ENCODE results near the gene BMP6. TPM values are rescaled to one million over a fixed set of nuclear protein-coding genes. Genes with fewer than 3 reads are reported as not detected.

BMP6 gene
- total RNA-seq, 1 experiment from 2014 or later, result 2.1 TPM

DNA sequence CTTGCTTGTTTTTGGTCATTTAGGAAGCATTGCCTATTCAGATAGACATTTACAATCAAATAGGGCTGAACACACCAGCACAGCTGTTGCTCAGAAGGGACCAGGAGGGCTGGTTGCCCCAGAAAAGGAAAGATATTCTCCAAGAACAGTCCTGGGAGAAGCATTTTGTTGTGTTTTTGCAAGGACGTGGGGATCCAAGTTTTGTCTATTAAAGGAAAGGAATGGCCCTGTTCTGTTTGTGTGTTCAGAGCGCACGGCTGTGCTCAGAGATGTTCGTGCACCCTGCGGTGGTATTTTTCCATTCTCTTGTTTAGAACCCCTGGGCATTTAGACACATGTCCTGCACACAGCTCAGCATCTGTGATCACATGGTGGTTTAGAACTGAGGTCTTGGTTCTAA, 102.2 kb downstream of the BMP6 start:
- no peak for DNase-seq (ENCODE audit: low spot score)

DNA sequence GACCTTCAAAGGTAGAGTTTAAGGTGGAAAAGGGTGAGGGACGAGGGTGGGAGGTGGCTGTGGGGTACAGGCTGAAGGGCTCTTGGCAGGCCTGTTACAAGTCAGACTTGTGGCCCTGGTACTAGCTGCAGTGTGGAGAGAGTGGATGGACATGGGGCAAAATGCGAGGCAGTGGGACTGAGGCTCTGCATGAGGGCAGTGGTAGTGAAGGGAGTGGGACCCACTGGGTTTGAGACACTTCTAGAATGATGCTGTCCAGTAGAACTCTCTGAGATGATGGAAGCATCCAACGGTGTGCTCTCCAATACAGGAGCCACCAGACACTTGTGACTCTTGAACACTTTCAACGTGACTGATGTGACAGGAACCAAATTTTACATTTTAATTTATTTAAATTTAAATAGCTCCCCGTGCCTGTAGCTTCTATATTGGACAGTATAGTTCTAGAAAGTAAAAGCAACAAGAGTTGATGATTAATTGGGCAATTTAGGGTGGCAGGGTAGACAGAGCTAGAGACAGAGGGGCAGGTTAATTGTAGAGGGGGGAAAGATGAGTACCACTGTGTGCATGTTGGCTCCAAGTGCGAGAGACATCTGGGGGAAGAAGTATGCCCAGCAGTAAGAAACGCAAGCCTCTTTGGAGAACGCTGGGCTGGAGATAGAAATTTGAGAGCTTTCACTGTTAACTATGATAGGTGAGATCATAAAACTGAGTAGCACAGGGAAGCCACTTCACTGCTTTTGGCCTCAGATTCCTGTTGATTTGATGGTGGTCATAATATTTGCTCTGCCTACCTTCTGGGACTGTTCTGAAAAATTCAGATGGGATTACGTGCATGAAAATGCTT, 107.2 kb downstream of the BMP6 start:
- DNase-seq (ENCODE audit: low spot score), result no peak

DNA sequence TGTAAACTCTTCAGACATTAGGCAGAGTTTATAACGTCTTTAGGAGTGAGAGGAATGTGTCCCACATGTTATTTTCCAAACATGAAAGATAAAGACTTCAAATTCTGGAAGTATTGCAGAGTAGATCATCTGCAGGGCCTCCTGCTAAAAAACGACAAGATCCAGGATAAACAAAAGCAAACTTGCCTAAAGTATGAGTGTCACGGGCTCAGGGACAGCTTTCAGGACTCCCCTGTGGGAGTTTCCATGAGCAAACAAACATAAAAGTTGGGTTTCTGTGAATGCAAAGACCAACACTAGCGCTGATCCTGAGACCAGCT, 107.8 kb downstream of the BMP6 start:
- DNase-seq (ENCODE audit: low spot score), result no peak

DNA sequence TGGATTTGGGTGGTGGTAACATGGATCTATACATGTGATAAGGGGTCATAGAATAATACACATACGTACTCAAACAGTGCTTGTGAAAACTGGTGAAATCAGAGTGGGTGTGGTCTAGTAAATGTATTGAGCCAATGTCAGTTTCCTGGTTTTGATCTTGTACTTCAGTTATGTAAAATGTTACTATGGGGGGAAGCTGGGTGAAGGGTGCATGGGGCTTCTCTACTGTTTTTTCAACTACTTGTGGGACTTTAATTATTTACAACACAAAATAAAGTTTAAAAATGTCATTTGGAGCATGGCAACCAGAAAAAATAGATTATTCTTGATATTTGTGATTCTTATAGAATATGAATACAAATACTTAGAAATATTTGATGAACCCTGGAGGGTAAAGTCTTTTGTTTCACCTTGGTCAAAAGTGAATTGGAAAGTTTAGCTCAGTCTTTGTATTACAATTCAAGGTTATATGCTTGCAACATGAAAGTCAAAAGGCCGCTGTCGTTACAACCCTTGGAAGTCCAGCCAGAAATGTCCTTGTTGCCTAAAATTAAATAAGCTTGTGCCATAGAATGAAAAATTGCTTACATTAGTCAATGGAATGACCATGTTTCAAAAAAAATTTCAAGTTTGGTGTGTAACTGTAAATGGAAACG, 110.6 kb downstream of the BMP6 start:
- no peak for DNase-seq (ENCODE audit: low spot score)

DNA sequence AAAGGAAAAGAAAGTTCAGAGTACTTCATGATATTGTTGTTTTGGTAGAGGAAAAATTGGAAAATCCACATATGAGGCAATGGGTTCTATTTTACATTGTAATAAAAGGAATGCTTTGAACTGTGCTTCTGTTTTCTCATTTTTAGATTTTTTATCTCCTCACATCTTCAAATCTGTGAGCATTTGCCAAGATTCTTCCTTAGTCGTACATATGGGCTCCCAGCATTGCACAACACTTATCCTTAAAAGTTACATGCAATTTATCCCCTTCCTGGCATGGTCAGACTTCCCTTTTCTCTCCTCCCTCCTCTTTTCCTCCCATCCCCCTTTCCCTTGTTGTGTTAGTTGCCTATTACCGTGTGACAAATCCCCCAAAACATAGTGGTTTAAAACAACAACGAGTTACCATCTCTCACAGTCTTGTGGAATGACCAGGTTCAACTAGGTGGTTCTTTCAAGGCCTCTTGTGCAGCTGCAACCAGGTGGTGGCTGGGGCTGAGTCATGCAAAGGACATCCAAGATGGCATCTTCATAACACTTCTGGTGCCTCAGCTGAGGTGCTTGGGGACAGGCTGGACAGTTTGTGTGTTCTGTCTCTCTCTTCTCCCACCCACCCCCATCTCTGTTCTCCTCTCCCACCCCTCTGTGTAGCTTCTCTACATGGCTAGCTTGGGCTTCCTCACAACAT, 116.0 kb downstream of the BMP6 start:
- DNase-seq (ENCODE audit: low spot score), result no peak

DNA sequence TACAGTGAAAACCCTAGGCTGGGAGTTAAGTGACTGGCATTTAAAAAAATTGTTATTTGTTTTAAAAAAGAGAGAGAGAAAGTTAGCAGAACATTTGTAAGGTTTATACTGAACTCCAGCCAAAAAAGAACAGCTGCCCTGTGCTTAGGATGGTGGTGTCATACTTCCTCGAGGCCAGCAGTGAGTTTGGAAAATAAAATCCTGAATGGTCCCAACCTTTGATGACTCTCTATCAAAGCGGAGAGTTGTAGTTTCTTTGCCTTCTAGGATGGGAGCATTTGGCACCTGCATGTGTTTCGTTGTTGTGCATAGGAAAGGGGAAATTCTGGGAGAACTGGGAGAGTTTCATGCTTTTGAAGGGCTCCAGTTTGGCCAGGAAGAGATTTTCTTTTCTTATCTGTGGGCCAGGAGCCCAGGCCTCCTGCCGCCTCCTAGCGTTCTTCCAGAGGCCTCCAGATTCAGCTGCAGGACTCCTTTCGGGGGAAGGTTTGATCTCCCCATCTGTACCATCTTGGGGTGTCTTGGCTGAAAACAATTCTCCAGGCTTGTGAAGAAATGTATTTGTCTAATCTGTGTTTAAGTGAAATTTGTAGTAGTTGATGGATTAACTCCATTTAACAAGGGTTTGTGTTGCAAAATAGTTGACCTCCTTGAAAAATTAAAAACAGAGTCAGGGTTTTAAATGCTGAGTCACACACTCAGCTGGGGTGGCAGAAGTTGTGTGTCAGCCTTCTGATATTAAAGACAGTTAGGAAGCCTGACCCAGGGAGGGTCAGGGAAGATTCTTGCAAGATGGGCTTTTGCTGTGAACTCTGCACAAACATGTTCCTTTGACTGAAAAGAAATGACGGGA, 121.3 kb downstream of the BMP6 start:
- DNase-seq (ENCODE audit: low spot score), result no peak

DNA sequence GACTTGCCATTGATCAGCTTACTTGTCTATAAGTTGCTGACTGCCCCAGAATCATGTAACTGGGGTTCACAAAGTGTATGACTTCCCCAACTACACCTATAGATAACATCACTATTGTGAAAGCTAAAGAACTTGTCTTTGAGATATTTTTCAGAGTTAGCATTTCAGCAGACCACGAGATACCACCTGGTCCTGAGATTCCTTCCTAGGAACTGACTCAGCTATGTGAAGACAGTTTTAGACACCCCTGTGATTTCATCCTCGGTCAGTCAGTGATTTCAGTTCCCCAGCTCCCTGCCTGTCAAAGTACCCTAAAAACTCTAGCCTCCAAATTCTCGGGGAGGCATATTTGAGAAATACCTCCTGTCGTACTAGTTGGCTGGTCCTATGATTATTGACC, 122.3 kb downstream of the BMP6 start:
- DNase-seq (ENCODE audit: low spot score), result no peak

DNA sequence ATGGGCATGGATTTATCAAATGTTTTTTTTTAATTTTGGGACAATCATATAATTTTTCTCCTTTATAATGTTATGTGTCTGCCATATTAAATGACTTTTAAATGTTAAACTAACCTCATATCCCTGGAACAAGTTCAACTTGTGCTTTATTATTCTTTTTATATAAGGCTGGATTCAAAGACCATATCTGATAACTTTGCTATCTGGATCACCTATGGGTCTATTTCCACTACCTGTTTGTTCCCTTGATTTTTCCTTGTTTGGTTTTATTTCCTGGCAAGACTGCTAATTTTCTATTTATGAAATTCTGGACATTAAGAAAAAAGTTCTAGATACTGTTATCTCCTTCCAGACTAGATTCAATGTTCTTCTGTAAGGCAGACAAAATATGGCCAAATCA, 125.9 kb downstream of the BMP6 start:
- no peak for DNase-seq (ENCODE audit: low spot score)

DNA sequence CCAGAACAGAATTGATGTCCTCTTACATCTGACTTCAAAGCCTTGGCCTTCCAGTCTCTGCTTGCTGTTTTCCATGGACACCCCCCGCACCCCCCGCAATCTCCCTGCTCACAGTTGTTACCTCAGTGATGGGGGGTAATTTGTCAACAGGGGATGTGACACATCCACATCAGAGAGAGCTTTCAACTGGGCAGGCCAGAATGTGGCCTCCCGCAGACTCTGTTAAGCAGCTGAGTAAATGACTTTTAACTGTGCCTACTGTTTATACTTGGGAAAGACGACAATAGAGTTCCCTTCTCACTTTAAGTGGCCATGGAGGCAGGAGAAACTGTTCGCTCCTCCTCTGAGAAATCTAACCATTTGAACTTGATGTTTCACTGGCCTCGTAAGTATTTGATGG, 133.7 kb downstream of the BMP6 start:
- DNase-seq (ENCODE audit: low spot score), result no peak

DNA sequence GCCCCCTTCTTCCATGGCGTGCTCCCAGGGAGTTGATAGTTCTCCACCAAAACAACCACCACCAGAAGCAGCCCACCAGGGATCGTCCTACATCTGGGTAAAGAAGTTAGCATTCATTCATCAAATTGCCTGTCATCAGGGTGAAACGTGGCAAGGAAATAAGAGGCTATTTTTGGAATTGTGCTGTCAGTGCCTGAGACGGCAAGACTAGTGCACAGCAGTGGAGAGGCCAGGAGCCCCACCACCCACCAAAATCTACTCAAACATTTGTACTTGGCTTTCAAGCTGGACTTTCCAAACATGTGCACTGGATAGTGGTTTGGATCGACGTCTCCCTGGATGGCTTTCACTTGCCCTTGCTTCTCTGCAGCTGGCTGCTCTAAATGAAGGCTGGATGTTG, 139.9 kb downstream of the BMP6 start:
- DNase-seq (ENCODE audit: low spot score), result no peak

DNA sequence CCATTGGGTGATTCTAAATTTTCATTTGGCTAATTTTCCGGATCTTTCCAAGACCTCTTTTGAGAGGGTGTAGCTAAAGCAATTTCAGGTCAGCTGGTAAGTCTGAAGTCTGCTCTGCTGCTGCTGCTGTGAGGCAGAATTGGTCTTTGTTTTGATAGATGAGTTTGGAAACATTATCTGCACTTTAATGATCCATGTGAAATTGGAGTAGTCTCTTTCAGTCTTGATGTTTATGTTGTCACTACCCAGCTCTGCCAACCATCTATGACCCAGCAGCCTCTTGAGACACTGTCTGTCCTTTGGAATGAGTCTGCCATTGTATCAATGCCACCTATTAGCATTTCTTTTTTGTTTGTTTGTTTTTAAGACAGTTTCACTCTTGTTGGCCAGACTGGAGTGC, 140.6 kb downstream of the BMP6 start:
- DNase-seq (ENCODE audit: low spot score), result no peak

DNA sequence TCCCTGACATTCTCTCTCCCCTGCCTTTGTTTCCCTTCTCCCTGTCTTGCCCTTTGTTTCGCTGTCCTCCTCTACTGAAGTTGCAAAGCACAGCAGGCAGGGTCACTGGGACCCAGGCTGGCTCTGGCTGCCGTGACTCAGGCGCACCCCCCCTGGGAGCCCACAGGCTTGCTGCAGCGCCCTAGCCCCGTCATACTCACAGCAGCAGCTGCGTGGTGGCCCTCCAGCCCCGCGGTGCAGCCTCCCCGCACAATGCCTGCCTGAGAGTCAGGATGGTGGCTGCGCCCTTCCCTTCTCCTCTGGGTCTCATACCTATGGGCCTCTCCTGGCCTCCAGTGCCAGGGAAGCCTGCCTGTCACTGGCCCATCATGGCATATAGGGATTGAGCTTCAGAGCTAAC, 143.0 kb downstream of the BMP6 start:
- no peak for DNase-seq (ENCODE audit: low spot score)

DNA sequence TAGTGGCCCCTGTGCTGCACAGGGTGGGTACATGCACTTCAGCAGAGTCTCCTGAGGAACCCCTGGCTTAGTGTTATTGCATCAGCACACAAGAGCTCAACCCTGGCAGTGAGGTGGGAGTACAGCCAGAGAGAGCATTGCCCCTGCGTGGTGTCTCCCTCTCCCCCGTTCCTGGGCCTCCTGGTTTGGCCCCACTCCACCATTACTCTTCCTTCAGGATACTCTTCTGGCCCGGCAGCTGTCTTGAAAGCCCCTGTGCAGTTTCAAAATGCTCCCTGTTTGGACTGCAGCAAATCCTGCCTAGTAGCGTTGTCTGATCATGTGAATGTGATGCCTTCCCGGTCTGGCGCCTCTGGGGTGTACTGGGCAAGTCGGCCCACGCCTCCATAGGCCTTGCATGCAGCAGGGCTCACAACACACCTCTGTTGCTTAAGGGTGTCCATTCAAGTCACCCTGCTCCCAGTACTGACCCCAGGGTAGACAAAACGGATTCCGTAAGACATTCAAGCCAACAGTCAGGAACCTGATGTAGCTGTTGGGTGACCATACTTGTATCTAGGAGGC, 152.6 kb downstream of the BMP6 start:
- DNase-seq (ENCODE audit: low spot score), result no peak

DNA sequence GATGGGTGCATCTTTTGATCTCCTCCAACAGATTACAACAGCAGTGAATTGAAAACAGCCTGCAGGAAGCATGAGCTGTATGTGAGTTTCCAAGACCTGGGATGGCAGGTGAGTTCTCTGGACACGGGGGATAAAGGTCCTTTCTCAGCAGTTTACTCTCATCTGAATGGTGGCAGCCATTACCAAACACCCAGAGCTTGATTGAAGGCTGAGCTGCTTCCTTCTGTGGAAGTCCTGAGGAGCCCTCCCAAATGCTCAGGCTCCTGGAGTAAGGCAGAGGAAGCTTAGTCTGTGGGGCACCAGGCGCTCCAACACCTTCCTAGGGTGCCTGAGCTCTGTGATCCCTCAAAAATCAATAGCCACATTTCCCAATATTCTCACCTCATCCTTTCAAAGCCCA, 153.1 kb downstream of the BMP6 start:
- DNase-seq (ENCODE audit: low spot score), result no peak

DNA sequence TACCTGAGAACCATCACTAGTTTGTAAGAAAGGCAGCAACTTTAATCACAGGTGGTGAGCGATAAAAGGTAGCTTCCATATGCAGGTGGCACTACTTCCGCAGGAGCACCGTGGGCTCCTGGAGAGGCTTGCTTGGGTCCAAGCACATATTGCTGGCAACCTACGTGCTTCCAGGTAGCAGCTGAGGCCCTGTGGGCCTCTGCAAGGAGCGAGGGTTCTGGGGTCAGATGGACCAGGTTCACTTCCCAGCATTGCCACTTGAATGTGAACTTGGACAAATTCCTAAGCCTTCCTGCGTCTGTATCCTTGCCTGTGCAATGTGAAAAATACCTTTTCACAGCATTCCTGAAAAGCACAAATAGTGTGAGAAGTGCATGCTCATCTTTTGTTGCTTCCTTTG, 153.7 kb downstream of the BMP6 start:
- no peak for DNase-seq (ENCODE audit: low spot score)

DNA sequence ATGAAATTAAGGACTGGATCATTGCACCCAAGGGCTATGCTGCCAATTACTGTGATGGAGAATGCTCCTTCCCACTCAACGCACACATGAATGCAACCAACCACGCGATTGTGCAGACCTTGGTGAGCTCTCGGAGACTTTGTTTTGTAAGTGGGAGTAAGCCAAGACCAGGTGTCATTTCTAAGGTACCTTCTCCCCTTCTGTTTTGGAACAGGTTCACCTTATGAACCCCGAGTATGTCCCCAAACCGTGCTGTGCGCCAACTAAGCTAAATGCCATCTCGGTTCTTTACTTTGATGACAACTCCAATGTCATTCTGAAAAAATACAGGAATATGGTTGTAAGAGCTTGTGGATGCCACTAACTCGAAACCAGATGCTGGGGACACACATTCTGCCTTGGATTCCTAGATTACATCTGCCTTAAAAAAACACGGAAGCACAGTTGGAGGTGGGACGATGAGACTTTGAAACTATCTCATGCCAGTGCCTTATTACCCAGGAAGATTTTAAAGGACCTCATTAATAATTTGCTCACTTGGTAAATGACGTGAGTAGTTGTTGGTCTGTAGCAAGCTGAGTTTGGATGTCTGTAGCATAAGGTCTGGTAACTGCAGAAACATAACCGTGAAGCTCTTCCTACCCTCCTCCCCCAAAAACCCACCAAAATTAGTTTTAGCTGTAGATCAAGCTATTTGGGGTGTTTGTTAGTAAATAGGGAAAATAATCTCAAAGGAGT, 154.2 kb downstream of the BMP6 start:
- DNase-seq (ENCODE audit: low spot score), result no peak

DNA sequence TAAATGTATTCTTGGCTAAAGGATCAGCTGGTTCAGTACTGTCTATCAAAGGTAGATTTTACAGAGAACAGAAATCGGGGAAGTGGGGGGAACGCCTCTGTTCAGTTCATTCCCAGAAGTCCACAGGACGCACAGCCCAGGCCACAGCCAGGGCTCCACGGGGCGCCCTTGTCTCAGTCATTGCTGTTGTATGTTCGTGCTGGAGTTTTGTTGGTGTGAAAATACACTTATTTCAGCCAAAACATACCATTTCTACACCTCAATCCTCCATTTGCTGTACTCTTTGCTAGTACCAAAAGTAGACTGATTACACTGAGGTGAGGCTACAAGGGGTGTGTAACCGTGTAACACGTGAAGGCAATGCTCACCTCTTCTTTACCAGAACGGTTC, 154.8 kb downstream of the BMP6 start:
- no peak for DNase-seq (ENCODE audit: low spot score)

DNA sequence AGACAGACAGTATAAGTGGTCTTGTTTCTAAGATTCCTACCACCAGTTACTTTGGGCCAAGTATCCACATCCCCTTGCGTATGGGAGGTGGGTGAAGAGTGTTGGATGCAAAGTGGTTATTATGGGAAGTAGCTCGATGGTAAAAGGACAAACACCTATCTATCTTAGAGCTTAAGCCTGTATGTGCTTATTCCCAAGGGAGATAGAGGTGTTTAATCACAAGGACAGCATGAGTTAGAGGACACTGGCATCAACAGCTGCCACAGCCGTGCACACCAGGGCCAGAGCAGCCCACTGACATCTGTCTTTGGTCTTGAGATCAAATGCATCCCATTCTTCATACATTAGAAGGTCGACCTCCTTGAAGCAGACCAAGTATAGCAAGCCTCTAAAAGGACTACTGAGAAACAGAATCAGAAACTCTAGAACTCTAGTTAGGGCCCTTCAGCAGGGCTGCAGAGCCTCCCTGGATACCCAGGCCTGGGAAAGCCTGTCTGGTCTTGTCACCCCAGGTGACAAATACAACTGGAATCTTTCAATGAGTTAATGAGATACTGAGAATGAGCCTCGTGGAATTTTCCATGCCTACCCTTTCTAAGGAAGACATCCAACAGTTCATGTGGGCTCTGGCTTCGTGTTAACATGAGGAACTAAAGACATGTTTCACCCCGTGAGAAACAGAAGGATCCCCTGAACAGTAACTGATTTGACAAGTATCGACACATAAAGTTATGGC, 156.0 kb downstream of the BMP6 start:
- DNase-seq (ENCODE audit: low spot score), result no peak

DNA sequence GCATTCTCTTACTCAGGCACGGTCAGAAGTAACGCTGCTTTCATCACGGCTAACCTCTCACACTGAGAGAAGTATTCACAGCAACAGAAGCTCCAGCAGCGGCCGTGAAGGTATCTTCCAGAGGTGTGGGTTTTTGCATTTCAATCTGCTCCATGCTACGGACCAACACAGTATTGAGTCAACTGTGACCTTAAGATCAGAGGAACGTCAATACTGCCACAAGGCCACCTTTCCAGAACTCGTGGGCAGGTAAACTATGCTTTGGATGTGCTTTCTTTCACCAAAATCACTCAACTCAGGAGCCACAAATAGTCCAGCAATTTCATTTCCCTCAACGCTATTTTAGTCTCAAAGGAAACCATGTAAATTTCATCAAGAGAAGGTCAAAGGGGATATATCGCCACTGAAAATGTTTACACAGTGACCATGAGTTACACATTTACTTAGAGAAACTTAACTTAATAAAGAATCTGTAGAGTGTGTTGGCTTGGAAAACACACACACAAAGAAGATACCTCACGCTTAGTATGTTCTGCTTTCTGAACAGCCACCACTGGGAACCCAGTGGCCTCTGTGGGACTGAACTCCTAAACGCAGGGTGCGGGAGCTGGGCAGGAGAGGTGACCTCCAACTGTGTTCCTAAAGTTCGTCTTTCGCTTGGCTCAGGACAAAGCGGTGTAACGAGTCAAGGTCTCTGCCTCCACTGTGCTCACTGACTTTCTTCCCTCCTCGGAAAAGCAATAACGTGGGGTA, 156.8 kb downstream of the BMP6 start:
- DNase-seq (ENCODE audit: low spot score), result no peak

DNA sequence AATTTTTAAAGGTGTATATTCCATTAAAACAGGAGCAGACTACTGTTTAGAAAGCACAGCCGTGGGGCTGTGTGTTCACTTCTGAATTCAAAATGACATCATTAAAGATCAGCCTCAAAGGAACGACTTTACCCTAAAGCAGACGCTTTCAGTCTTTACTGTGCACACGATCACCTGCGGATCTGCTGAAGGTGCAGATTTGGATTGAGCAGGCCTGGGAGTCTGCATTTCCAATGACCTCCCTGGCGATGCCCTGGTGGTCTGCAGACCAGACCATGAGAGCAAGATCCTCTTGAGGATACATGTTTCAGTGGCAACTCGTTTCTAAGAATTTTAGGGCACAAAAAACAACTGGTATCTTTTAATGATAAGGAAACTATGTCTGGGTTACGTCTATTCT, 157.5 kb downstream of the BMP6 start:
- no peak for DNase-seq (ENCODE audit: low spot score)

Measured in H4 (cell line).